Thyroid gland (tissue), 4 donors: ENCODE data around the gene MUC4. TPM values are rescaled to one million over a fixed set of nuclear protein-coding genes. Genes with fewer than 3 reads are reported as not detected.
"Not testable (repeated sequence)": the region's sequence is repeated elsewhere in the genome, so short reads cannot be mapped to it uniquely, and the experiment has no call there.

ENCODE experiments used
- DNase-seq, 2 donors: peaks; one replicate each; pipeline ENCODE4 v3.0.0-alpha.2; 2019
- H3K27ac ChIP-seq, 3 donors: fragments of 200-600 bp; sonication (generic); 1 replicate in 2 of 3; 2 replicates in 1 of 3; pipeline ENCODE4 v1.5.1; 2016 to 2019; ENCODE audit warnings: mild to moderate bottlenecking in 1 of 3, moderate library complexity in 1 of 3
- H3K27me3 ChIP-seq: fragments of 200-600 bp; sonication (generic); one replicate; pipeline ENCODE4 v1.5.1; 2019
- H3K36me3 ChIP-seq, 2 donors: fragments of 200-600 bp; sonication (generic); one replicate each; pipeline ENCODE4 v1.5.1; 2016 to 2019
- H3K4me1 ChIP-seq, 2 donors: fragments of 200-600 bp; sonication (generic); one replicate each; pipeline ENCODE4 v1.5.1; 2017 to 2019
- H3K4me3 ChIP-seq, 3 donors: fragments of 200-600 bp; sonication (generic); replicated peaks in 1 of 3; 1 replicate in 2 of 3; 2 replicates in 1 of 3; pipeline ENCODE4 v1.5.1; 2016; ENCODE audit warnings: mild to moderate bottlenecking in 1 of 3
- H3K9me3 ChIP-seq: fragments of 200-600 bp; sonication (generic); one replicate; pipeline ENCODE4 v1.5.1; 2017
- POLR2A ChIP-seq, 2 donors: fragments of 450-650 bp; IDR thresholded peaks; one replicate each; pipeline ENCODE4 v1.6.1; 2017; ENCODE audit warnings: antibody characterized with exemption in 2 of 2, mild to moderate bottlenecking in 2 of 2, moderate library complexity in 1 of 2
- WGBS, 2 donors: methylation state at CpG; one replicate each; pipeline ENCODE4 v1.1.5; 2017; 5-methylcytosine and 5-hydroxymethylcytosine counted together
- intact Hi-C: fragments of 100-400 bp; cut with DNase I; formaldehyde crosslinking; loops from one replicate; pipeline ENCODE4 v1.15.1; 2023
- total RNA-seq, 4 donors: library from RNA; depleted of rRNA; stranded (reverse); fragments of >200 nt; gene quantifications; one replicate each; pipeline ENCODE4 v1.2.3, GENCODE V29; 2016
- TF ChIP-seq, protein P1 (sequence below), 6 experiments: fragments of 200-600 bp in 3 of 6; fragments of 450-650 bp in 3 of 6; sonication (generic) in 3 of 6; IDR thresholded peaks; one replicate each; pipeline ENCODE4 v1.5.1; 2016 to 2019; ENCODE audit warnings: antibody characterized with exemption in 6 of 6, mild to moderate bottlenecking in 2 of 6, inconsistent platforms in 1 of 6, moderate library complexity in 1 of 6

MUC4 gene
- total RNA-seq, 4 donors from 2014 or later = 0.13 to 0.20 TPM; not detected in 2

- Histone ChIP-seq H3K9me3 (no peaks in the 10 kb centered on the region), H3K36me3 (peaks cover 2 to 35% of the 10 kb centered on the region in 2 donors), H3K27me3 (no peaks in the 10 kb centered on the region), H3K27ac (no peak overlapping the region), H3K4me1 (no peaks in the 10 kb centered on the region), H3K4me3 (no peak overlapping the region)
- TF ChIP-seq, protein P1, sequence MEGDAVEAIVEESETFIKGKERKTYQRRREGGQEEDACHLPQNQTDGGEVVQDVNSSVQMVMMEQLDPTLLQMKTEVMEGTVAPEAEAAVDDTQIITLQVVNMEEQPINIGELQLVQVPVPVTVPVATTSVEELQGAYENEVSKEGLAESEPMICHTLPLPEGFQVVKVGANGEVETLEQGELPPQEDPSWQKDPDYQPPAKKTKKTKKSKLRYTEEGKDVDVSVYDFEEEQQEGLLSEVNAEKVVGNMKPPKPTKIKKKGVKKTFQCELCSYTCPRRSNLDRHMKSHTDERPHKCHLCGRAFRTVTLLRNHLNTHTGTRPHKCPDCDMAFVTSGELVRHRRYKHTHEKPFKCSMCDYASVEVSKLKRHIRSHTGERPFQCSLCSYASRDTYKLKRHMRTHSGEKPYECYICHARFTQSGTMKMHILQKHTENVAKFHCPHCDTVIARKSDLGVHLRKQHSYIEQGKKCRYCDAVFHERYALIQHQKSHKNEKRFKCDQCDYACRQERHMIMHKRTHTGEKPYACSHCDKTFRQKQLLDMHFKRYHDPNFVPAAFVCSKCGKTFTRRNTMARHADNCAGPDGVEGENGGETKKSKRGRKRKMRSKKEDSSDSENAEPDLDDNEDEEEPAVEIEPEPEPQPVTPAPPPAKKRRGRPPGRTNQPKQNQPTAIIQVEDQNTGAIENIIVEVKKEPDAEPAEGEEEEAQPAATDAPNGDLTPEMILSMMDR (IDR thresholded peaks at IDR 0.05) = no peak
- no peak for TF ChIP-seq POLR2A (IDR thresholded peaks at IDR 0.05)
- intact Hi-C loops = no loop called here
- DNase-seq = no peak
- 78 to 80% methylated on average over 18 of the region's 18 CpGs for WGBS, 2 donors
Observed at GRCh38 chr3:195729476-195730251, 82.1 kb downstream of the MUC4 start.

- H3K9me3 ChIP-seq, H3K27me3 ChIP-seq, H3K27ac ChIP-seq, H3K4me1 ChIP-seq, H3K4me3 ChIP-seq, DNase-seq, intact Hi-C loops: not testable (repeated sequence)
- peaks cover 2 to 34% of the 10 kb centered on the region in 2 donors for H3K36me3 ChIP-seq
- 85 to 95% methylated on average over 4 to 5 of the region's 5 CpGs for WGBS, 2 donors
Observed at GRCh38 chr3:195728789-195729188, 82.9 kb downstream of the MUC4 start.

DNA sequence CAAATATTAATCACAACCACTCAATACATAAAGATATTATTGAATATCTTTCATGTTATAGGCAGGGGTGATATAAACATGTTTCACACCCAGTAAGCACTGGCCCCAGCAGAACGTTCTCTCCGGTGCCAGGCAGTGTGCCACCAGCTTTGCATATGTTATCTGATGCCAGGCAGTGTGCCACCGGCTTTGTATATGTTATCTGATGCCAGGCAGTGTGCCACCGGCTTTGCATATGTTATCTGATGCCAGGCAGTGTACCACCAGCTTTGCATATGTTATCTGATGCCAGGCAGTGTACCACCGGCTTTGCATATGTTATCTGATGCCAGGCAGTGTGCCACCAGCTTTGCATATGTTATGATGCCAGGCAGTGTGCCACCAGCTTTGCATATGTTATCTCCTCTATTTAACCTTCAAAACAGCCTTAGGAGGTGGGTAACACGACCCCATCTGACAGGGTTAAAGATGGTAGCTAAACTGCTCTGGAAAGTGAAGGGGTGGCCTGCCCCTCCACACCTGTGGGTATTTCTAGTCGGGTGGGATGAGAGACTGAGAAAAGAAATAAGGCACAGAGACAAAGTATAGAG lies 84.0 kb downstream of the MUC4 start:
- intact Hi-C loops = no loop called here
- TF ChIP-seq, protein P1 (IDR thresholded peaks at IDR 0.05) = no peak
- no peak for TF ChIP-seq POLR2A (IDR thresholded peaks at IDR 0.05)
- H3K36me3 ChIP-seq = peaks cover 2 to 23% of the 10 kb centered on the region in 2 donors
- no peak overlapping the region for H3K27ac ChIP-seq
- WGBS, 2 donors = 67 to 69% methylated on average over 7 of the region's 7 CpGs
- no peaks in the 10 kb centered on the region for H3K4me1 ChIP-seq
- H3K9me3 ChIP-seq = no peaks in the 10 kb centered on the region
- no peak for DNase-seq
- no peaks in the 10 kb centered on the region for H3K27me3 ChIP-seq
- no peak overlapping the region for H3K4me3 ChIP-seq

GRCh38 chr3:195725916-195726740 lies 85.6 kb downstream of the MUC4 start:
- H3K36me3 ChIP-seq, DNase-seq, H3K27ac ChIP-seq, H3K9me3 ChIP-seq, H3K4me3 ChIP-seq, H3K27me3 ChIP-seq, H3K4me1 ChIP-seq, intact Hi-C loops: not testable (repeated sequence)
- 83 to 86% methylated on average over 26 to 28 of the region's 32 CpGs for WGBS, 2 donors

GRCh38 chr3:195724363-195724762 lies 87.4 kb downstream of the MUC4 start:
- H3K36me3 ChIP-seq, DNase-seq, H3K27ac ChIP-seq, H3K4me3 ChIP-seq, H3K27me3 ChIP-seq, H3K9me3 ChIP-seq, intact Hi-C loops: not testable (repeated sequence)
- H3K4me1 ChIP-seq = peaks cover 6 to 11% of the 10 kb centered on the region in 2 donors
- no CpG with 5 or more reads among the region's 13 CpGs for WGBS, 2 donors

GRCh38 chr3:195722996-195723345 lies 88.8 kb downstream of the MUC4 start:
- WGBS, 2 donors = 92 to 100% methylated on average over 2 of the region's 9 CpGs
- intact Hi-C loops, H3K27me3 ChIP-seq, DNase-seq, H3K36me3 ChIP-seq, H3K27ac ChIP-seq, H3K4me3 ChIP-seq, H3K9me3 ChIP-seq: not testable (repeated sequence)
- H3K4me1 ChIP-seq = peaks cover 6 to 11% of the 10 kb centered on the region in 2 donors

GRCh38 chr3:195722139-195722995 lies 89.4 kb downstream of the MUC4 start:
- H3K9me3 ChIP-seq, DNase-seq, H3K27me3 ChIP-seq, H3K27ac ChIP-seq, H3K36me3 ChIP-seq, H3K4me3 ChIP-seq, intact Hi-C loops: not testable (repeated sequence)
- WGBS, 2 donors = 76 to 85% methylated on average over 12 of the region's 21 CpGs
- H3K4me1 ChIP-seq = peaks cover 6 to 11% of the 10 kb centered on the region in 2 donors
